Karpas-422 (cell line): ENCODE measurements around the gene ADAMTSL1. TPM values are rescaled to one million over a fixed set of nuclear protein-coding genes. Genes with fewer than 3 reads are reported as not detected.

Source experiments
- DNase-seq: peaks from one replicate; pipeline ENCODE4 v3.0.0-alpha.2; 2015
- H2AFZ ChIP-seq: fragments of 200-600 bp; sonication (generic); 2 replicates; pipeline ENCODE4 v1.6.1; 2014; ENCODE audit warnings: antibody characterized with exemption, low read length, mixed read lengths
- H3K27ac ChIP-seq: fragments of 200-600 bp; sonication (generic); 2 replicates; pipeline ENCODE4 v1.5.1; 2014; ENCODE audit warnings: mild to moderate bottlenecking, low read length, moderate library complexity
- H3K27me3 ChIP-seq: fragments of 200-600 bp; sonication (generic); 2 replicates; pipeline ENCODE4 v1.6.1; 2014; ENCODE audit warnings: low read length, mixed read lengths
- H3K36me3 ChIP-seq: fragments of 200-600 bp; sonication (generic); 2 replicates; pipeline ENCODE4 v1.6.1; 2014; ENCODE audit warnings: low read length, mixed read lengths; ENCODE audit not compliant: insufficient read depth
- H3K4me1 ChIP-seq: fragments of 200-600 bp; sonication (generic); 2 replicates; pipeline ENCODE4 v1.6.1; 2014; ENCODE audit warnings: mild to moderate bottlenecking, low read length, mixed read lengths
- H3K4me2 ChIP-seq: fragments of 200-600 bp; sonication (generic); 2 replicates; pipeline ENCODE4 v1.6.1; 2014; ENCODE audit warnings: low read length, low read depth, mild to moderate bottlenecking; ENCODE audit not compliant: poor library complexity, severe bottlenecking
- H3K4me3 ChIP-seq: fragments of 200-600 bp; sonication (generic); 2 replicates; pipeline ENCODE4 v1.5.1; 2014; ENCODE audit warnings: mild to moderate bottlenecking, antibody characterized with exemption, low read length, mixed read lengths
- H3K79me2 ChIP-seq: fragments of 200-600 bp; sonication (generic); 2 replicates; pipeline ENCODE4 v1.6.1; 2014; ENCODE audit warnings: mild to moderate bottlenecking, low read length, mixed read lengths
- H3K9ac ChIP-seq: fragments of 200-600 bp; sonication (generic); 2 replicates; pipeline ENCODE4 v1.6.0; 2014; ENCODE audit warnings: low read length
- H3K9me2 ChIP-seq: fragments of 200-600 bp; sonication (generic), shearing (Covaris generic); replicated peaks from 2 replicates; pipeline ENCODE4 v1.6.0; 2014; ENCODE audit warnings: mild to moderate bottlenecking, low read length, moderate library complexity; ENCODE audit not compliant: insufficient read depth
- H3K9me3 ChIP-seq: fragments of 300-700, 200-600 bp; sonication (generic); 2 replicates; pipeline ENCODE4 v1.6.1; 2014; ENCODE audit warnings: low read length, mixed read lengths
- H4K20me1 ChIP-seq: fragments of 200-600 bp; sonication (generic); 2 replicates; pipeline ENCODE4 v1.6.1; 2014; ENCODE audit warnings: mild to moderate bottlenecking, antibody characterized with exemption, low read length, low read depth; ENCODE audit not compliant: insufficient read depth
- total RNA-seq: library from RNA; depleted of rRNA; stranded (reverse); fragments of >200 nt; shearing (Covaris generic); gene quantifications from 2 replicates; pipeline ENCODE4 v1.2.3, GENCODE V29; 2014; ENCODE audit warnings: low replicate concordance

Gene ADAMTSL1
- total RNA-seq, 1 experiment from 2014 or later = 8.2 TPM

DNA sequence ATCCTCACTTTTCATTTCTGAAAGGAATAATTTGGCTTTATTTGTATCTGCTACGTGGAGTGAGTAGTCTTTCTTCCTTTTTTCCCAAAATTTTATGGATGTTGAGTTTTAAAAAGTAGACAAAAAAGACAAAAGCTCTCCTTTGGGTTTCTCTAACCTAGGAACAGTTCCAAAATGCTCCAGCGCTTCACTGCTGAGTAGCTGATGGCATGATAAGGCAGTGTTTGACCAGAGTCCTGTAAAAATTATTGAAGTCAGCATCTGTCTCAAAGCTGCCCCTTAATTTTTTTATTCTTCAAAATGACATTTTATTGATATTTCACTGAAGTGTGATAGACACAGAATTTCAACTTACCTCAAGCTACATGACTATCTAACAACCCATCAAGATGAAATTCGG is 219.0 kb downstream of the ADAMTSL1 start:
- H3K4me1 ChIP-seq = no peaks in the 10 kb centered on the region
- H3K27me3 ChIP-seq = no peaks in the 10 kb centered on the region
- no peaks in the 10 kb centered on the region for H3K79me2 ChIP-seq
- no peaks in the 10 kb centered on the region for H3K9me3 ChIP-seq
- H4K20me1 ChIP-seq = no peaks in the 10 kb centered on the region
- no peaks in the 10 kb centered on the region for H3K36me3 ChIP-seq
- H3K9me2 ChIP-seq = no peaks in the 10 kb centered on the region
- DNase-seq = no peak
- H3K27ac ChIP-seq = no peak overlapping the region
- no peak overlapping the region for H3K9ac ChIP-seq
- no peak overlapping the region for H3K4me2 ChIP-seq
- H2AFZ ChIP-seq = no peak overlapping the region
- no peak overlapping the region for H3K4me3 ChIP-seq

DNA sequence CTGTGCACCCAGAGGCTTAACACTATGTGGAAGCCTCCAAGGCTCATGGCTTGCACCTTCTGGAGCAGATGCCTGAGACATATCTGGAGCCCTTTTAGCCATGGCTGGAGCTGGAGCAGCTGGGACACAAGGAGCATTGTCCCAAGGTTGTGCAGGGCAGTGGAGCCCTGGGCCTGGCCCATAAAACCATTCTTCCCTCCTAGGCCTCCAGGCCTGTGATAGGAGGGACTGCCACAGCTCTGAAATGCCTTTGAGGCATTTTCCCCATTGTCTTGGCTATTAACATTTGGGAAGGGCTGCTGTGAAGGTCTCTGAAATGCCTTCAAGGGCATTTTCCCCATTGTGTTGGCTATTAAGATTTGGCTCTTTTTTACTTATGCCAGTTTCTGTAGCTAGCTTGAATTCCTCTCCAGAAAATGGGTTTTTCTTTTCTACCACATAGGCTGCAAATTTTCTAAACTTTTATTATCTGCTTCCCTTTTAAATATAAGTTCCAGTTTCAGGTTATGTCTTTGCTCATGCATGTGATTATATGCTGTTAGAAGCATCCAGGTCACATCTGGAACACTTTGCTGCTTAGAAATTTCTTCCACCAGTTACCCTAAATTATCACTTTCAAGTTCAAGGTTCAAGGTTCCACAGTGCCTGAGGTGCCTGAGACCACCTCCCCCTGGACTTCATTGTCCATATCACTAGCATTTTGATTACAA is 221.2 kb downstream of the ADAMTSL1 start:
- Histone ChIP-seq H3K27ac (no peak overlapping the region), H3K4me1 (no peaks in the 10 kb centered on the region), H3K4me2 (no peak overlapping the region), H3K79me2 (no peaks in the 10 kb centered on the region), H3K9me2 (no peaks in the 10 kb centered on the region), H3K9me3 (no peaks in the 10 kb centered on the region), H3K36me3 (no peaks in the 10 kb centered on the region), H3K27me3 (no peaks in the 10 kb centered on the region), H2AFZ (no peak overlapping the region), H3K9ac (no peak overlapping the region), H4K20me1 (no peaks in the 10 kb centered on the region), H3K4me3 (no peak overlapping the region)
- DNase-seq = no peak

DNA sequence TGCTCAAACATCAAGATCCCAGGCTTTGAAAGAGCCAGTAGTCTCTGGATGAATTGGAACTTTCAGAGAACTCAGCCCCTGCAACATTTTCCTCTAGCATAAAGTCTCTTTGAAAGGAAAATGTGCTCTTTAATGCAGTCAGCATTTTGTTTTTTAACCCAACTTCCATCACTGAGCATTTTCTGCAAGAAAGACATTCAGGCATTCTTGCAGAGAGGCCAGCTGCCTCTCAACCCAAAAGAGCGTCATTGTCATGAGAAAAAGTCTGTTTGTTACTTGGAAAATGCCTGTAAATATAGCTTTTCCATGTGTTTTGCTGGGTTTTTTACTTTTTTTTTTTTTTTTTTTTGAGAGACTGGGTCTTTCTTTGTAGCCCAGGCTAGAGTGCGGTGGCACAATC is 225.0 kb downstream of the ADAMTSL1 start:
- no peaks in the 10 kb centered on the region for H3K9me2 ChIP-seq
- H4K20me1 ChIP-seq = no peaks in the 10 kb centered on the region
- H3K4me3 ChIP-seq = no peak overlapping the region
- no peak overlapping the region for H2AFZ ChIP-seq
- H3K9me3 ChIP-seq = no peaks in the 10 kb centered on the region
- H3K4me2 ChIP-seq = no peak overlapping the region
- no peaks in the 10 kb centered on the region for H3K27me3 ChIP-seq
- H3K9ac ChIP-seq = no peak overlapping the region
- no peaks in the 10 kb centered on the region for H3K4me1 ChIP-seq
- no peak overlapping the region for H3K27ac ChIP-seq
- no peaks in the 10 kb centered on the region for H3K79me2 ChIP-seq
- H3K36me3 ChIP-seq = no peaks in the 10 kb centered on the region
- DNase-seq = no peak

DNA sequence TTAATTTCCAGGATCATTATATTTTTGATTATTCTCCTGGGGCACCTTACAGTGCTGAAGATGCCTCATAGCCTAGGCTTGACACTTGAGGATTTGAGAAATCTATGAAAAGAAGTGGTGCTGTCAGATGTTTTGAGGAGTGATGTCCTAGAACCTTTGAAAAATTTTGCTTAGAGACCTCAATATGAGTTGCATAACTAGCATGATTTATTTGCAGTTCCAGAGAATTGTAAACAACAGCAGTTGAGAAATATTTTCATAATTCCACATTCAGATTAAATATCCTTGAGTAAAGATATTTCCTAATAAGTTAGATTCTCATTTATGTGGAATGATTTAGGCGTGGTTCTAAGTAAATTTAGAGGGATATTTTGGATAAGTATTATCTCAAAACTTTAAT is 225.8 kb downstream of the ADAMTSL1 start:
- DNase-seq = no peak
- Histone ChIP-seq H3K9ac (no peak overlapping the region), H3K9me3 (no peaks in the 10 kb centered on the region), H3K36me3 (no peaks in the 10 kb centered on the region), H3K4me1 (no peaks in the 10 kb centered on the region), H3K4me3 (no peak overlapping the region), H3K4me2 (no peak overlapping the region), H3K27me3 (no peaks in the 10 kb centered on the region), H2AFZ (no peak overlapping the region), H3K27ac (no peak overlapping the region), H3K79me2 (no peaks in the 10 kb centered on the region), H4K20me1 (no peaks in the 10 kb centered on the region), H3K9me2 (no peaks in the 10 kb centered on the region)

DNA sequence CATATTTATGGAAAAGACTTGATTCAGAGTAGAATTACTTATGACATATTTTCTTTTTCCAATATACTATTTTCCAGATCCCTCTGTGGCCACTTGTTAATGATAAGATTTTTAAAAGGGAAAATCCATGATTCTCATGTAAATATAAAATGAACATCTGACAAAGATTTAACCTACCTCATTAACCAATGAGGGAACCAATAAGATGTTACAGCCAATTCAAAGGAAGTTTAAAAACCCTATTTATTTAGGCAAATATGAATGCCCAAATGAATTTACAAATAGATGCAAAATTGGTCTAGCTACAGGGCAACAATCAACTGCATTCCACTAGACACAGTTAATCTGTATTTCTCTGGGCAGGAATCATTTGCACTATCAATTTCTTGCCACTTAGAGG is 226.8 kb downstream of the ADAMTSL1 start:
- H3K4me2 ChIP-seq = no peak overlapping the region
- no peak overlapping the region for H3K4me3 ChIP-seq
- H3K9me3 ChIP-seq = no peaks in the 10 kb centered on the region
- DNase-seq = no peak
- no peak overlapping the region for H3K27ac ChIP-seq
- H3K79me2 ChIP-seq = no peaks in the 10 kb centered on the region
- H3K27me3 ChIP-seq = no peaks in the 10 kb centered on the region
- no peaks in the 10 kb centered on the region for H3K9me2 ChIP-seq
- H2AFZ ChIP-seq = no peak overlapping the region
- no peak overlapping the region for H3K9ac ChIP-seq
- H3K4me1 ChIP-seq = peaks cover 2% of the 10 kb centered on the region; the same call in 1 of the 2 replicates
- no peaks in the 10 kb centered on the region for H3K36me3 ChIP-seq
- H4K20me1 ChIP-seq = no peaks in the 10 kb centered on the region

DNA sequence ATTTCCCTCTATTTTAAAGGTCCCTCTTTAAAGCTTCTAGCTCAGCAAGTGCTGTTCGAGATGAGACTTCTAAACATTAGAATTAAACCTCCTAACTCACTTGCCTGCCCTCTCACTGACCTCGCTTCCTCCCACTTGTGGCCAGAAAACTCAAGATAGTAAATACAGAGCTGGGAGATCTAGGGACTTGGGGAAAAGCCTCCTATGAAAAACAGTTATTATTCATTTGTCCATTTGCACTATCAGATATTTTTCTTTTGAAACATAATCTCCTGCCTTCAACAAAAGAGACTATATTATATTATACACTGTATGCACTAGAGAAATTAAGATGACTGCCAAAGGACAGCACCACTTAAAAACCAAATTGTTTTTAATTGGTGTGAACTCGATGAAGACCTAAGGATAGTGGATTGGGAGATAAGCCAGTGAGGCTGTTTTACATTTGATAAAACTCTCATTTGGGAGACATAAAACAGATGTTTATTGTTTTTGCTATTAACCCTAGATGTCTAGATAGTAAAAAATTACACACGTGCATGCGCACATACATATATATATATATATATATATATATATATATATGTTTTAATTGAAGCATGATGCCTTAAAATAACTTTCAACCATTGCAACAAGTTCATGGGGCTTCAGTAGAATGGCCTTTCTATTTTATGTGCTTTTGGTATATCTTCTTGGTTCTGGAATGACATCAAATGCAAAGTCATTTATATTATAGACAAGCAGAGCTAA is 229.4 kb downstream of the ADAMTSL1 start:
- Histone ChIP-seq H2AFZ (no peak overlapping the region), H3K36me3 (no peaks in the 10 kb centered on the region), H3K4me3 (no peak overlapping the region), H3K9me2 (no peaks in the 10 kb centered on the region), H3K79me2 (no peaks in the 10 kb centered on the region), H3K4me2 (no peak overlapping the region), H4K20me1 (no peaks in the 10 kb centered on the region), H3K27ac (no peak overlapping the region), H3K9ac (no peak overlapping the region), H3K4me1 (peaks cover 3% of the 10 kb centered on the region; the same call in 1 of the 2 replicates), H3K27me3 (no peaks in the 10 kb centered on the region), H3K9me3 (no peaks in the 10 kb centered on the region)
- no peak for DNase-seq

DNA sequence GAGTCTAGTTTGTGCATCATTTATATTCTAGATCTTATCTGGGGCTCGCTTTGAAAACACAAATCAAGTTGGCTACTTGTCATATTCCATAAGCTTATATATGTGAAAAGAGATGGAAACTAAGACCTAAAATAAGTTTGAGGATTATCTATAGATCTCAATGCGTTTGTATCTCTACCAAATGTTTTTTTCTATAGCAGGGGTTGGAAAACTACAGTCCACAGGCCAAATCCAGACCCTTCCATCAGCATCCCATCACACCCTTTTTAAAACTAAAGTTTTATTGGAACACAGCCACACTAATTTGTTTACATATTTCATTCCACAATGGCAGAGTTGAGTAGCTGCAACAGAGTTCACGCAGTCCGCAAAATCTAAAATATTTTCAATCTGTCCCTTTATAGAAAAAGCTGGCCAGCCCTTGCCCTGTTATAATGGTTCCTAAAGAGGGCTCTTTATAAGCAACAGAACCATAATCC is 230.0 kb downstream of the ADAMTSL1 start:
- Histone ChIP-seq H3K79me2 (no peaks in the 10 kb centered on the region), H3K9ac (no peak overlapping the region), H4K20me1 (no peaks in the 10 kb centered on the region), H3K4me3 (no peak overlapping the region), H3K27me3 (no peaks in the 10 kb centered on the region), H2AFZ (no peak overlapping the region), H3K36me3 (no peaks in the 10 kb centered on the region), H3K9me2 (no peaks in the 10 kb centered on the region), H3K27ac (no peak overlapping the region), H3K4me1 (peaks cover 3% of the 10 kb centered on the region; the same call in 1 of the 2 replicates), H3K4me2 (no peak overlapping the region), H3K9me3 (no peaks in the 10 kb centered on the region)
- no peak for DNase-seq

DNA sequence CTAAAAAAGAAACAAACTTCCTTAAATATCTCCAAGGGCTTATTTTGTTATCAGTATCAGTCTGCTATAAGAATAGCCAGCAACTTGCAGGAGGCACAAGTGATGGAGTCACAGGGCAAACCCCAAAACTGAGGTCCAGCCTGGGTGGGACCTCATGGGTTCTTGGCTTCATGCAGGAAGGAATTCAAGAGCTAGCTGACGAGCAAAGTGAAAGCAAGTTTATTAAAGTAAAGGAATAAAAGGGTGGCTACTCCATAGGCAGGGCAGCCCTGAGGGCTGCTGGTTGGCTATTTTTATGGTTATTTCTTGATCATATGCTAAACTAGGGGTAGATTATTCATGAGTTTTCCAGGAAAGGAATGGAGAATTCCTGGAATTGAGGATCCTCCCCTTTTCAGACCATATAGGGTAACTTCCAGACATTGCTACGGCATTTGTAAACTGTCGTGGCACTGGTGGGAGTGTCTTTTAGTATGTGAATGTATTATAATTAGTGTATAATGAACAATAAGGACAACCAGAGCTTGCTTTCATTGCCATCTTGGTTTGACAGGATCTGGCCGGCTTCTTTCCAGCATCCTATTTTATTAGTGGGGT is 231.9 kb downstream of the ADAMTSL1 start:
- Histone ChIP-seq H3K9me3 (no peaks in the 10 kb centered on the region), H4K20me1 (no peaks in the 10 kb centered on the region), H3K9me2 (no peaks in the 10 kb centered on the region), H3K4me3 (no peak overlapping the region), H3K9ac (no peak overlapping the region), H3K4me1 (peaks cover 3% of the 10 kb centered on the region; the same call in 1 of the 2 replicates), H3K27me3 (no peaks in the 10 kb centered on the region), H3K4me2 (peak overlapping the region; percentile 3), H3K27ac (no peak overlapping the region), H3K79me2 (no peaks in the 10 kb centered on the region), H2AFZ (no peak overlapping the region), H3K36me3 (no peaks in the 10 kb centered on the region)
- no peak for DNase-seq
